ENCODE measurements around the gene NCOR1.
"Not testable (repeated sequence)": the region's sequence is repeated elsewhere in the genome, so short reads cannot be mapped to it uniquely, and the experiment has no call there.

NCOR1 gene

DNA sequence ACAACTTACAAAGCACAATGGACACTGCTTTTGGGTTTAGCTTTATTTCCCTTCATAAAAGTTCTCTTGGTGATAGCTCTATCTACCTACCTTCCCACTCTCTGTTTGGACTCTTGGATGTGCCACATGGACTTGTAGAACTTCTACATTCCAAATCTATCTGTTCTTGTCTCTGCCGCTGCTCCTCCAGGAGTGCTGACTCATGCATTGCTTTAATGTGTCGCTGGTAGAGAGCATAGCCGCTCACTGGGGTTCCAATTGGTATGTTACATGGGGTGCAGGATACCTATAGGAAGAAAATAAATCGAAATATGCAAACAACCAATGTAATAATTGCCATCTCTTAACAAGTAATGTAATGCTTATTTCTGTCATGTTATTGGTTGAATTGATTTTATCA, 123.6 kb downstream of the NCOR1 start:
- DNase-seq (ENCODE audit: low read depth in 2 of 2) = no peak

DNA sequence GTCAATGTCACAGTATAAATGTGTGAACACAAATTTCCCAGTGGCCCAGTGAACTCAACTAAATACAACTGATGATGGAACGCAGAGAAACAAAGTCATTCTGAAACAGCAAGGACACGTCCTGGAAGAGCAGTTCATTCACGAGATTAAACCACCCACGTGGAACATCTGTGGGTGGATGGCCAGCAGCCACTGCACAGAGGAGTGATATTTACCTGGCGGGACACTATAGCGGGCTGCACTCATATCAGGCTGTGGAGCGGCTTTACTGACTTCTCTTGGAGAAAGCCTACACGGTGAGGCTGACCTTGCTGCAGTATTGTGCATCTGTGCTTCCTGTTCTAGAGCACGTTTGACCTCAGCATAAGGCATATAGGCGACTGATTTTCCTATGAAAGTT, 128.4 kb downstream of the NCOR1 start:
- DNase-seq (ENCODE audit: low read depth in 2 of 2) = no peak

DNA sequence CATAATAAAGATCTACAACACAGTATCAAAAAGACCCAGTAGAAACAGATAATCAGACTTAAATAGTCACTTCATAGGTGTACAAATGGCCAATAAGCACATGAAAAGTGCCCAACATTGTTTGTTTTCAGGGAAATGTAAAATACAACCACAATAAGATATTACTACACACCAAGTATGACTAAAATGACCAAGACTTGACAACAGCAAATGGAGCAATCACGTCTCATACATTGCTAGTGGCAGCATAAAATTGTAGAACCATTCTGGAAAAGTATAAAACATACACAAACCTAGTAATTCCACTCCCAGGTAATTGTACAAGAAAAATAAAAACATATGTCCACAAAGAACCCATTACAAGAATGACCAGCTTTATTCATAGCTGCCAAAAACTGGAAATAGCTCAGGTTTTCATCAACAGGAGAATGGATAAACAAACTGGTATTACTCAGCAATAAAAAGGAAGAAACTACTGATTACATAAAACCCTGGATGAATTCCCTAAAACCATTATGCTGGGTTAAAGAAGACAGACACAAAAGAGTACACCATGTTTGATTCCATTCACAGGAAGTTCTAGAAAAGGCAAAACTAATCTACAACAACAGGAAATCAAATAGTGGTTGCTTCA, 130.2 kb downstream of the NCOR1 start:
- no peak for DNase-seq (ENCODE audit: low read depth in 2 of 2)

DNA sequence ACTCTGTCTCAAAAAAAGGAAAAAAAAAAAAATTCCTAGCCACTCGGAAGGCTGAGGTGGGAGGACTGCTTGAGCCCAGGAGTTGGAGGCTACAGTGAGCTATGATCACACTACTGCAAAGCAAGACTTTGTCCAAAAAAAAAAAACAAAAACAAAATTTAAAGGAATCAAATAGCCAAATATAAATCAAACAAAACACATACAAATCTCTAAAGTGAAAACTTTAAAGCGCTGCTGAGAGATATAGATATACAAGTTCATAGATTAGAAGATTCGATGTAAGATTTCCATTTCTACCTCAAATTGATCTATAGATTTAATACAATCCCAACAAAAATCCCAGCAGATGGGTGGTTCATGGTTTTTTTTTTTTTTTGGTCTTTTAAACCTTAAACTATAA, 132.1 kb downstream of the NCOR1 start:
- no peak for DNase-seq (ENCODE audit: low read depth in 2 of 2)

DNA sequence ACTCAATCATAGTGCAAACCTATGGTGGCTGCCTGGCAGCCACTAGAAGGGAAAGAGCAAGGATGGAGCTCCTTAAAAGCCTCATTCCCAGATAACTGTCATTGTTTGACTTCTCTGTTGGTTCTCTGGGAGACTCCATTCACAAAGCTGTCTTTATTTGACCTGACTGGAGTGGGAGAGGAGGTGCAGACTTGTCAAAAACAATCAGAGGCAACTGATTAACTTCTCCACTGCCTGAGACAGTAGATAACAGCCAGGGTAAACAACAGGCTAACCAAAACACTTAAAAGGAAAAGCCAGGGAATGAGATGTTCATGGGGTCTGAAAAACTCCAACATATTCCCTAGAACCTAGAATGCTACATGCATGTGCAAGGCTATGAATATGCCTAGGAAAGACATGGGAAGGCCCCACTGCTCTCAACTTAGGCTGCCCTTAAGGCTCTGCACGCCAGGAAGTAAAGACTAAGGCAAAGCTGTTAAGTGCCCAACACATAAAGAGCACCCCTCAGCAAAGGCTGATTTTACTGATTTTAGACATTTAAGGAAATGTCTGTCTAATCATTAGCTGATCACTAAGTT, 133.7 kb downstream of the NCOR1 start:
- DNase-seq (ENCODE audit: low read depth in 2 of 2) = no peak

DNA sequence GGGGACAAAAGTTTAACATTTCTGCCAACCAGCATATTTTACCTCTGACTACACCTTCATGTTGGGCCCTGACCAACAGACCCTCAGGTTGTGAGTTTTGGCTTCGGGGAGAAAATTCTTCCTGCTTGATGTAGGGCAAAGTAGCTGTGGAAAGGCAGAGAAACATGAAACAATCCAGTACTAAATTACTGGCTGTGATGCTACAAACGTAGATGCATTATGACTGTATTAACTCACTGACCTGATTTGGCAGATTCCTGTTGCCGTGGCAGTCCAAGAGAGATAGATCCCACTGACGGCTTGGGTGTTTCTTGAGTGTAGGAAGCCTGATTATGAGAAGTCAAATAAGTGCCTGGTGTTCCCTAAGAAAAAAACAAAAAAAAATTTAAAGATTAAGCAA, 135.0 kb downstream of the NCOR1 start:
- no peak for DNase-seq (ENCODE audit: low read depth in 2 of 2)

DNA sequence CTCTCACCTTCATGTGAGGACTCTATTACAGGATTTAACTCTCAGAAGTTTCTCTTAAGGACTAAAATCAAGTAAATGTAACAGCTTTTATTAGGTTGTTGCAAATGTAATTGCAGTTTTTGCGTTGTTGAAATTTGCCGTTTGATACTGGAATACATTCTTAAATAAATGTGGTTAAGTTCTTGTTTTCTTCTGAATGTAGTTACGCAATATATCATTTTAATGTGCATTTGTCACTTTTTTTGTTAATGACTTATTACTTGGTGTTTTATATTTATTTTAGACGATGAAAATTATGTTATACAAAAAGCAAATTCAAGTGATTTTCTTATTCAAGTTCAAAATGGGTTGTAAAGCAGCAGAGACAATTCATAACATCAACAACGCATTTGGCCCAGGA, 139.4 kb downstream of the NCOR1 start:
- DNase-seq (ENCODE audit: low read depth in 2 of 2) = no peak

DNA sequence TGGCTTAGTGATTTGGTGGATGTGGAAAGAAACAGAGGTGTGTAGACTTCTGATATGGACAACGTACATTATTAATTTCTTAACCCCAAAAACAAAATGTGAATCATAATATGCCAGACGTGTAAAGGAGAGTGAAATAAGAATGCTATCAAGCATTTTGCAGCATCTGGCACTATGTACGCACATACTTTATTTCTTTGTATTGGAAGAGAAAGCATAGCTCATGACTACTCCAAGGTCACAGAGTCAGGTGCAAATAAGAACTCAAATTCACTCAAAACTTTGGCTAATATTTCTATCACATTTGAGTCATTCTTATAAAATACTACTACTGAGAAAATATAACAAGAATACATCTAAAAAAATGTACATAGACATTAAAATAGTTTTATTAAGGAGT, 140.9 kb downstream of the NCOR1 start:
- no peak for DNase-seq (ENCODE audit: low read depth in 2 of 2)

DNA sequence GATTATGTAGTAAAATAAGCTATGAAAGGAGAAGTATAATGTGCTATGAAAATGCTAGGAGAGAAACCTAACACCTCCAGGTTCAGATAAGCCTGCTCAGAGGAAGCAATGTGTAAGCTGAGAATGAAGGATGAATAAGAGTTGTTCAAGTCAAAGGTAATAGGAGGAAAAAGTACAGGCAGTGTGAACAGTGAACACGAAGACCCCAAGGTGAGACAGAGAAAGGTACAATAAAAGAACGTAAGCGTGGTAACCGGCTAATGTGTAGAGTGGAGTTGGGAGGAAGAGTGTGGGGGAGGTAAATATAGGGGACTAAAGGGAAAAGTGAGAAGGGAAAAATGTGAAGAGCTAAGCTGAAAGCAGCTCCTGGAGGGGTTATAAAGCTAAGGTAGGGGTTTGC, 141.5 kb downstream of the NCOR1 start:
- DNase-seq (ENCODE audit: low read depth in 2 of 2) = no peak

DNA sequence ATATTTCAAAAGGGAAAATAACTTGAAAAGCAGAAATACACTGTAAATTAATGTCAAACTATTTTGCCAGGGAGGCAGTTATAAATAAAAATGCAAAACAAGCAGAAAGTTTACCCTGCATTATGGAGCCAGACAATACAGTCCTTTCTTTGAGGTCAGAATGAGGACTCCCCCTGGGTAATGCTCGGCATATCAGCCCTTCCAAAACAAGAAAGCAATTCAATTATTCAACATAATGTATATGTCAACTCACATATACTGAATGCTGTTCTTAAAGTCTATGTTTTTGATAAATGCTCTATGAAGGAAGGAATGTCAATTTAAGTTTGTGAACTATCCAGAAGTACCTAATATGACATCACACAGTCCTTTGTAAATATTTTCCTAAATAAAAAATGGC, 143.3 kb downstream of the NCOR1 start:
- DNase-seq (ENCODE audit: low read depth in 2 of 2) = no peak

DNA sequence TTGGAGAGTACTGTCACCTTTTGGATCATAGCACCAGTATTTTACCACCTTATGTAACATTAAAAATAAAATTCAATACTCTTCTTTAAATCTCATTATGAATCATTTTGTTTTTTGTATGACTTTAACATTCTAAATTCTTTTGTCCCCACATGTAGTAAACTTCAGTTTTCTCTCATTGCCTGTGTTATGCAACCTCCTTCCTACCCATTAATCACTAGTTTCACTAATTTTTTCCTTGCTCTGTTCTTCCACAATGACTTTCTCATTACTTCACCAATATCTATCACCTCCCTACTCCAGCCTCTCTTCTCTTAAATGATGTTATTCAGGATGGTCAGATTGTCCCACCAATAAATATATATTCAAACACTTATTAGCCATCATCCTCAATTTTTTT, 147.0 kb downstream of the NCOR1 start:
- DNase-seq (ENCODE audit: low read depth in 2 of 2) = no peak

DNA sequence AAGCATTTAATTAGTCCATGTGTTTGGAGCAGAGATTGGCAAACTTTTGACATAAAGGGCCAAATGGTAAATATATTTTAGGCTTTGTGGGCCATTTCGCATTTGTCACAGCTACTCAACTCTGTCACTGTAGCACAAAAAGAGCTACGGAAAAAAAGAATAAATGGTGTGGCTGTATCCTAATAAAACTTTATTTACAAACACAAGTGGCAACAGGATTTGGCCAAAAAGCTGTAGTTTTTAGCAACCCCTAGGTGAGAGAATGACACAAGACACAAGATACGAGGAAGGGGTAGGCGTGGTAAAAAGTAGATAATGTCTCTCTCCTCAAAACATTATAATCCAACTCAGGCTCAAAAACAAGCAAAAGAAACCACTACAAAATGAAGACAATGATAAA, 149.2 kb downstream of the NCOR1 start:
- no peak for DNase-seq (ENCODE audit: low read depth in 2 of 2)

DNA sequence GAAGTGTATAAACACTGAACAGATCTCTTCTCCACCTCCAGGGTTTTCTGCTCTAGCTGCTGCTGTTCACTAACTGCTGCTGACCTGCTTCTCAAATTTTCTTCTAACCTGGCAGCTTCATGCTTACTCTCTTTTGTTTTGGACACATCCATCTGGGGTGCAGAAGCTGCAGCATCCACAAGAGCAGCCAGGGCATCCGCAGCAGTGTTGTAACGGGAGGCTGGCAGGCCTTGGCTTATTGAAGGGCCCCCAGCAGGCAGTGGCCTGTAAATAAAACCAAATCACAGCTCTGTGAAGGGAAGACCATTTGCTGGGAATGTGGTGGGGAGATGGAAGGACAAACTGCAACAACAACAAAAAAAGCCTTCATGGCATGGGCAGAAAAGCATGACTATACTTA, 153.7 kb downstream of the NCOR1 start:
- DNase-seq (ENCODE audit: low read depth in 2 of 2) = no peak

DNA sequence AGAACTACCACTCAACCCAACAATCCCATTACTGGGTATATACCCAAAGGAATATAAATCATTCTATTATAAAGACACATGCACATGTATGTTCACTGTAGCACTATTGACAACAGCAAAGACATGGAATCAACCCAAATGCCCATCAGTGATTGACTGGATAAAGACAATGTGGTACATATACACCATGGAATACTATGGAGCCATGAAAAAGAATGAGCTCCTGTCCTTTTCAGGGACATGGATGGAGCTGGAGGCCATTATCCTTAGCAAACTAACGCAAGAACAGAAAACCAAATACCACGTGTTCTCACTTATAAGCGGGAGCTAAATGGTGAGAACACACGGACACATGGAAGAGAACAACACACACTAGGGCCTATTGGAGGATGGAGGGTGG, 160.2 kb downstream of the NCOR1 start:
- DNase-seq (ENCODE audit: low read depth in 2 of 2) = not testable (repeated sequence)

DNA sequence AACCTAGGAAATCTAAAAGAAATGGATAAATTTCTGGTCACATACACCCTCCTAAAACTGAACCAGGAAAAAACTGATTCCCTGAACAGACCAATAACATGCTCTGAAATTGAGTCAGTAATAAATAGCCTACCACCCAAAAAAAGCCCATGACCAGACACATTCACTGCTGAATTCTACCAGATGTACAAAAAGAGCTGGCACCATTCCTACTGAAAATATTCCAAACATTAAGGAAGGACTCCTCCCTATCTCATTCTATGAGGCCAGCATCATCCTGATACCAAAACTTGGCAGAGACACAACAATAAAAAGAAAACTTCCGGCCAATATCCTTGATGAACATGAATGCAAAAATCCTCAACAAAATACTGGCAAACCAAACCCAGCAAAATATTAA, 162.8 kb downstream of the NCOR1 start:
- DNase-seq (ENCODE audit: low read depth in 2 of 2) = no peak

DNA sequence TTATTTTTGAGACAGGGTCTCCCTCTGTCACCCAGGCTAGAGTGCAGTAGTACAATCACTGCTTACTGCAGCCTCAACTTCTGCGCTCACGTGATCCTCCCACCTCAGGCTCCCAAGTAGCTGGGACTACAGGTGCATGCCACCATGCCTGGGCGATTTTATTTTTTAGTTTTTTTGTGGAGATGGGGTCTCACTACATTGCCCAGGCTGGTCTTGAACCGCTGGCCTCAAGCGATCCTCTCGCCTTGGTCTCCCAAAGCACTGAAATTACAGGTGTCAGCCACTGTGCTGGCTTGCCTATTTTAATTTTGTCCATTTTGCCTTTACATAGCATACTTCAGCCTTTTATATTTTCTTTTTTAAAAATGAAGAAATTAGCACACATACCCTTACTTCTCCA, 164.5 kb downstream of the NCOR1 start:
- DNase-seq (ENCODE audit: low read depth in 2 of 2) = no peak

DNA sequence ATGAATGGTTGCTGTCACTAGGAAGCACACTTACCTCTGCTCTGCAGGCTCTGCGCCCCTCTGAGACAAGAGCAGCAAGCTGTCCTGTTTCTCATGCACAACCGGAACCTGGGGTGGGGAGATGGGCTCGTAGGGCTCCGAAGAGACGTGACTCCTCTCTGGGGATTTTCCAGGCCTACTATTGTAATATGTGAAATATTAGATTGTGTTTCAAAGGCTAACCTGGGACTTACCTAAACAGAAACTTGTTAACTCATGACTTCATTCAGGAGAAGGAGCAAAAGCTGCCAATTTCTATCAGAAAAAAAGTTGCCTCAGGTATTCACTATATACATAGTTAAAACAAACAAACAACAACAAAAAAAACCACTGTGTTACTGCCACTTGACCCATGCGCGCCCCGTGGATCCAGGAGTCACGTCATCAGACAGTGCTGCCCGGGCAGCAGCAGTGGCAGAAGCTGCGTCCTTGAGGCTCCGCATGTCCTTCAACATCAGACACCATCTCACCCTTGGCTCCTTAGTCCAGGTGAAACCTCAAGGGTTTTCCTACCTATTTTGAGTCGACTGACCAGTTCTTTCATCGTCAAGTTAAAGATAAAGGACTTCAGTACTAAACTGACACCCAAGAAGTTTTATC, 166.4 kb downstream of the NCOR1 start:
- no peak for DNase-seq (ENCODE audit: low read depth in 2 of 2)

DNA sequence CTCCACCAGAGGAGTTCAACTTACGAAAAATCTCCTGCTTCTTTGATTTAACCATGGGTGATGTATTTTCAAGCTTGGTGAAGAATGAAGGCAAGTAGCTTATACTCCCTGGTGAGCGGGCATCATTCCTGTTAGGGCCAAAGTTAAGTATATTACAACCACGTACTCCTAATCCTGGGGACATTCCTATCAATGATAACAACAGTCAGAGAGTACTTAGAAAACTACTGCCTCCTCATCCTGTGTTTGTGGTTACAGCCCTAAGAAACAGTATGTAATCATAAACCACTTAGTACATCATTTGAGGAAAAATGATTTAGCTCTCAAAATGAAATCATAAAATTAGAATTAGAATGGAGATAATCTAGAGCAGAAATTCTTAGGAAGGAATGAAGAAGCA, 168.4 kb downstream of the NCOR1 start:
- no peak for DNase-seq (ENCODE audit: low read depth in 2 of 2)

DNA sequence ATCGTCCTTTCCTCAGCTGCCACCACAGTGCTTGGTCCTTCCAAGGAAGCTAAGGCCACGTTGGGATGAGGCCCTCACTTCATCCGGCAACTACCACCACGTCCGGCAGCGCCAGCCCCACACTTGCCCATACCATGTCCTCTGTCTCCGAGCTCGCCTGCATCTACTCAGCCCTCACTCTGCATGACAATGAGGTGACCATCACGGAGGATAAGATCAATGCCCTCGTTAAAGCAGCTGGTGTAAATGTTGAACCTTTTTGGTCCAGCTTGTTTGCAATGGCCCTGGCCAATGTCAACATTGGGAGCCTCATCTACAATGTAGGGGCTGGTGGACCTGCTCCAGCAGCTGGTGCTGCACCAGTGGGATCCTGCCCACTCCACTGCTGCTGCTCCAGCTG, 170.8 kb downstream of the NCOR1 start:
- no peak for DNase-seq (ENCODE audit: low read depth in 2 of 2)

DNA sequence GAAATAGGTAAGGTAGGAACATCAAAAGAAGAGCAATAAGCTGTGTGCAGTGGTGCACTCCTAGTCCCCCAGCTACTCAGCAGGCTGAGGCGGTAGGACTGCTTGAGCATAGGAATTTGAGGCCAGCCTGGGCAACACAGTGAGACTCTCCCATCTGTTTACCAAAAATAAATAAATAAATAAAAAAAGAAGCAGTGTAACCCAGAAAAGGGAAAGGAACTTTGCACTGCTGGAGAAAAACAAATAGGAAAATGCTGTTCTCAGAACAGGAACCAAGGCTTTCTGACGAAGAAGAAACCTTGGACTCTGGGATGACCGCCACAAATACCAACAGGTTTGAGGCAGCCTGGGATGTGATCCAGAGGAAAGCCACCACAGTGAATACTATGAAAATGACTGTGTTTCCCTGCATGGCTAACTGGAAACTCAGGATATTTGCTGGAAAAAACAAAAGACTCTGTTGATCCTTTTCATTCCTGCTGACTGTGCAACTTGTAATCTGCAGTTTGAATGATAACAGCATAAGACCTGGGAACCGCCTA, 174.6 kb downstream of the NCOR1 start:
- no peak for DNase-seq (ENCODE audit: low read depth in 2 of 2)

DNA sequence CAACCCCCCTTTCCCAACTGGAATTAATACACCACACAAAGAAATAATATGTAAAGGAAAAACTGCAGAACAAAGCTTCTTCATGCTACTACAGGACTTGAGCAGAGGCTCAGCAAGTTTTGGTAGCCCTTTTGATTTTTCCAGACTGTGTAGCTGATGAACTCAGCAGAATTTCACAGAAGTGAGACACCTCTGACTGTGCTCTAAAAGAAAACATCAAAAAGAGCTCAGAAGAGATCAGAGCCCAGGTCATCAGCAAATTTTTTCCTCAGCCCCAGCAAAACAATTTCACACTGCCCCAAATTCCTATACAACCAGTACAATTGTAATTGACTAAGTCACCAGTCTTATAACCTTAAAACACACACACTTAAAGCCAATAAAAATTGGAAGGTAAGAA, 177.7 kb downstream of the NCOR1 start:
- no peak for DNase-seq (ENCODE audit: low read depth in 2 of 2)

DNA sequence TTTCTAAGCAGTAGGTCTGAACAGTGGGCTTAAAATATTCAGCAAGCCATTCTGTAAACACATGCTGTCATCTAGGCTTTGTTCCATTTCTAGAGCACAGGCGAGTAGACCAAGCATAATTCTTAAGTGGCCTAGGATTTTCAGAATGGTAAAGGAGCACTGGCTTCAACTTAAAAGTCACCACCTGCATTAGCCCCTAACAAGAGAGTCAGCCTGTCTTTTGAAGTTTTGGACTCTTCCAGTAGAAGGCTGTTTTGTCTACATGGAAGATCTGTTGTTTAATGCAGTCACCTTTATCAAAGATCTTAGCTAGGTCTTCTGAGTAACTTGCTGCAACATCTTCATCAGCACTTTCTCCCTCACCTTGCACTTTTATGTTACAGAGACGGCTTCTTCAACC, 179.1 kb downstream of the NCOR1 start:
- DNase-seq (ENCODE audit: low read depth in 2 of 2) = no peak

DNA sequence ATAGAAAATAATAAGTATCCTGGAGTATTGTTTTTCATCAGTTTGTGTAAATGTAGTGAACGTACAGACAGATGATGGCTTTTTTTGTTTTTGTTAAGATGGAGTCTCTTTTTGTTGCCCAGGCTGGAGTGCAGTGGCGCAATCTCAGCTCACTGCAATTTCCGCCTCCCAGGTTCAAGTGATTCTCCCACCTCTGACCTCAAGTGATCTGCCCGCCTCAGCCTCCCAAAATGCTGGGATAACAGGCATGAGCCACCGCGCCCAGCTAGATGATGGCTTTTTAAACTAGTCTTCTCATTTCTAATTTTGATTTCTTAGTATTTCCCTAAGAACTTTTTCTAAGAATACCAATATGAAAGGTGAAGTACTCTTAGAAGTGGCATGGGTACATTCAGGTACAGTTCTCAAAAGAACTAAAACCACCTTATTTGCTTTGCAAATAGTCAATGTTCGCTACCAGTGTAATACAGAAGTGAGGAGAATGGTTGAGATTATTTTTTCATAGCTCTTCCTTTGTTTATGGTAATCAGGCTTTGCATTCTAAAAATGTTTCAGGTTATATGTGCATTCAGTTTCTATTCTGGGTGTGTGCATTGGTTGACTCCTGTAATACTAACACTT, 181.5 kb downstream of the NCOR1 start:
- no peak for DNase-seq (ENCODE audit: low read depth in 2 of 2)
